ENCODE results near the gene CAND2. TPM values are rescaled to one million over a fixed set of nuclear protein-coding genes. Genes with fewer than 3 reads are reported as not detected.

Gene CAND2
- total and polyA plus RNA-seq, 2 of the 8 experiments (the other 6 are each of a cell fraction or from before 2014, with no cell fraction given): 8.7 TPM

- no peak overlapping the region for H2BK12ac ChIP-seq (ENCODE audit: low read depth, low read length)
- no peak overlapping the region for H4K5ac ChIP-seq (ENCODE audit: insufficient read length, low read depth, low read length)
- 83% methylated on average over 6 of the region's 6 CpGs; no CpG with 5 or more reads in 1 of the 2 experiments for WGBS, 2 experiments (ENCODE audit: extremely low coverage in 1 of 2, insufficient coverage in 1 of 2, insufficient read length in 1 of 2, insufficient replicate concordance in 2 of 2, low coverage in 1 of 2, low lambda C conversion rate in 2 of 2, missing lambda C conversion rate in 1 of 2)
- H3K79me2 ChIP-seq (ENCODE audit: control insufficient read depth in 1 of 2, insufficient read depth in 2 of 2, low read length in 2 of 2): no peaks in the 10 kb centered on the region
- H3K4me3 ChIP-seq (ENCODE audit: extremely low read depth in 1 of 4, insufficient read depth in 2 of 4, low read depth in 3 of 4, low read length in 4 of 4): no peak overlapping the region
- H3K18ac ChIP-seq (ENCODE audit: extremely low read depth, low read length): no peak overlapping the region
- TF ChIP-seq HDAC2 (IDR thresholded peaks at IDR 0.05; ENCODE audit: borderline replicate concordance in 1 of 2, low read depth in 2 of 2, low read length in 2 of 2): no peak
- no peak for TF ChIP-seq YY1 (IDR thresholded peaks at IDR 0.05; ENCODE audit: low read depth, low read length)
- TF ChIP-seq BCL11A (IDR thresholded peaks at IDR 0.05; ENCODE audit: low read depth in 2 of 2, low read length in 2 of 2): no peak
- no peak for TF ChIP-seq TEAD4 (IDR thresholded peaks at IDR 0.05; ENCODE audit: low read depth, low read length)
- no peak for TF ChIP-seq EP300 (IDR thresholded peaks at IDR 0.05; ENCODE audit: borderline replicate concordance in 1 of 2, low read depth in 2 of 2, low read length in 2 of 2)
- no peak for TF ChIP-seq SIX5 (IDR thresholded peaks at IDR 0.05; ENCODE audit: low read depth, low read length)
- peaks cover 0 to 4% (median 2%) of the 10 kb centered on the region in 4 experiments; a peak in 1 of 7 replicates for H3K4me1 ChIP-seq (replicated peaks in 1 of 4; ENCODE audit: control insufficient read depth in 3 of 4, insufficient read depth in 4 of 4, low read length in 3 of 4)
- H3K9ac ChIP-seq (replicated peaks in 1 of 4; ENCODE audit: extremely low read depth in 1 of 4, low read depth in 3 of 4, low read length in 3 of 4): no peak overlapping the region
- H3K4me2 ChIP-seq (ENCODE audit: insufficient read depth in 1 of 2, low read depth in 2 of 2, low read length in 2 of 2): no peak overlapping the region
- no peak for DNase-seq (ENCODE audit: low read depth in 1 of 2, low spot score in 2 of 2)
- H3K79me1 ChIP-seq (ENCODE audit: low read depth, low read length): no peaks in the 10 kb centered on the region
- H3K9me3 ChIP-seq (ENCODE audit: insufficient read depth in 2 of 2, low read depth in 1 of 2, low read length in 1 of 2): no peaks in the 10 kb centered on the region
- H3K36me3 ChIP-seq (ENCODE audit: control insufficient read depth in 2 of 4, insufficient read depth in 4 of 4, low read length in 3 of 4): no peaks in the 10 kb centered on the region
- no peak overlapping the region for H2BK20ac ChIP-seq (ENCODE audit: low read length)
- H3K56ac ChIP-seq (replicated peaks; ENCODE audit: insufficient read length, low read depth, low read length): no peak overlapping the region
- H2AK5ac ChIP-seq (ENCODE audit: low read depth, low read length): no peak overlapping the region
- H3K23me2 ChIP-seq (ENCODE audit: low read depth, low read length): peaks cover 2% of the 10 kb centered on the region; the same call in 1 of the 2 replicates
- ChIA-PET POLR2A (ENCODE audit: partially characterized antibody) (no interaction called here), CTCF (ENCODE audit: partially characterized antibody) (interaction anchor here (0.6 to 4.0 kb wide), 9 partner anchors 20 to 73 kb away, joined by 3 to 13 read pairs (median 4); no protein-coding TSS in a partner anchor)
- no peak overlapping the region for H2BK15ac ChIP-seq (ENCODE audit: low read length)
- no peak overlapping the region for H4K91ac ChIP-seq (replicated peaks; ENCODE audit: insufficient read length, low read length)
- H3K23ac ChIP-seq (ENCODE audit: insufficient read length): no peak overlapping the region
- no peak overlapping the region for H2AFZ ChIP-seq (ENCODE audit: low read length)
- H3K4ac ChIP-seq (replicated peaks; ENCODE audit: insufficient read length, low read depth, low read length): no peak overlapping the region
- no peak overlapping the region for H4K8ac ChIP-seq (ENCODE audit: extremely low read depth, insufficient read depth, low read length)
- H2BK5ac ChIP-seq (ENCODE audit: low read depth, low read length): no peak overlapping the region
- H3K14ac ChIP-seq (ENCODE audit: insufficient read length): no peak overlapping the region
- H3K27me3 ChIP-seq (replicated peaks in 1 of 4; ENCODE audit: control insufficient read depth in 3 of 4, extremely low read depth in 1 of 4, insufficient read depth in 3 of 4, low read length in 3 of 4): peaks cover 0 to 3% (median 0%) of the 10 kb centered on the region in 4 experiments; a peak in 1 of 7 replicates
- no peak overlapping the region for H2BK120ac ChIP-seq (replicated peaks; ENCODE audit: low read depth, low read length)
- H4K20me1 ChIP-seq (replicated peaks in 1 of 2; ENCODE audit: control insufficient read depth in 1 of 2, insufficient read depth in 2 of 2, low read length in 2 of 2): no peaks in the 10 kb centered on the region
- no peak for FAIRE-seq
- no peak overlapping the region for H3K27ac ChIP-seq (ENCODE audit: low read depth, low read length)
Measured at GRCh38 chr3:12766541-12766940, 29.9 kb upstream of the CAND2 start.

All from H1 (cell line).